Tibial nerve (tissue), 4 donors: ENCODE data around the gene DDX1.

Experiments used
- EP300 ChIP-seq, 2 donors: sonication (generic); formaldehyde crosslinking; IDR thresholded peaks; one replicate each; pipeline ENCODE4 v1.6.1; 2017; ENCODE audit warnings: antibody characterized with exemption in 2 of 2, mild to moderate bottlenecking in 1 of 2
- TF ChIP-seq, protein P1 (sequence below), 5 experiments: fragments of 200-600 bp in 3 of 5; fragments of 450-650 bp in 2 of 5; sonication (generic) in 3 of 5; IDR thresholded peaks; one replicate each; pipeline ENCODE4 v1.5.1; 2016 to 2019; ENCODE audit warnings: antibody characterized with exemption in 5 of 5, mild to moderate bottlenecking in 3 of 5, moderate library complexity in 2 of 5

GRCh38 chr2:15571729-15572128 lies 19.9 kb upstream of the DDX1 start:
- TF ChIP-seq, protein P1, sequence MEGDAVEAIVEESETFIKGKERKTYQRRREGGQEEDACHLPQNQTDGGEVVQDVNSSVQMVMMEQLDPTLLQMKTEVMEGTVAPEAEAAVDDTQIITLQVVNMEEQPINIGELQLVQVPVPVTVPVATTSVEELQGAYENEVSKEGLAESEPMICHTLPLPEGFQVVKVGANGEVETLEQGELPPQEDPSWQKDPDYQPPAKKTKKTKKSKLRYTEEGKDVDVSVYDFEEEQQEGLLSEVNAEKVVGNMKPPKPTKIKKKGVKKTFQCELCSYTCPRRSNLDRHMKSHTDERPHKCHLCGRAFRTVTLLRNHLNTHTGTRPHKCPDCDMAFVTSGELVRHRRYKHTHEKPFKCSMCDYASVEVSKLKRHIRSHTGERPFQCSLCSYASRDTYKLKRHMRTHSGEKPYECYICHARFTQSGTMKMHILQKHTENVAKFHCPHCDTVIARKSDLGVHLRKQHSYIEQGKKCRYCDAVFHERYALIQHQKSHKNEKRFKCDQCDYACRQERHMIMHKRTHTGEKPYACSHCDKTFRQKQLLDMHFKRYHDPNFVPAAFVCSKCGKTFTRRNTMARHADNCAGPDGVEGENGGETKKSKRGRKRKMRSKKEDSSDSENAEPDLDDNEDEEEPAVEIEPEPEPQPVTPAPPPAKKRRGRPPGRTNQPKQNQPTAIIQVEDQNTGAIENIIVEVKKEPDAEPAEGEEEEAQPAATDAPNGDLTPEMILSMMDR (IDR thresholded peaks at IDR 0.05), result no peak
- no peak for TF ChIP-seq EP300 (IDR thresholded peaks at IDR 0.05)
